Stimulated activated CD8-positive, alpha-beta memory T cell treated with anti-CD3 and anti-CD28 coated beads, Interleukin-4, amount 100 ng/mL, for 1 hour (primary cell): ENCODE results near the gene IGF2BP3.
"Not testable (repeated sequence)": the region's sequence is repeated elsewhere in the genome, so short reads cannot be mapped to it uniquely, and the experiment has no call there.

Source experiments
- DNase-seq, 2 donors: peaks; one replicate each; pipeline ENCODE4 v3.0.0-alpha.2; 2020; ENCODE audit warnings: low read depth in 2 of 2, low spot score in 1 of 2

Gene IGF2BP3

GRCh38 chr7:23426876-23427275, 43.4 kb downstream of the IGF2BP3 start:
- DNase-seq = no peak

- DNase-seq = no peak
Observed at GRCh38 chr7:23422909-23423308, 47.4 kb downstream of the IGF2BP3 start.

- DNase-seq = no peak
Observed at GRCh38 chr7:23422384-23422783, 47.9 kb downstream of the IGF2BP3 start.

DNA sequence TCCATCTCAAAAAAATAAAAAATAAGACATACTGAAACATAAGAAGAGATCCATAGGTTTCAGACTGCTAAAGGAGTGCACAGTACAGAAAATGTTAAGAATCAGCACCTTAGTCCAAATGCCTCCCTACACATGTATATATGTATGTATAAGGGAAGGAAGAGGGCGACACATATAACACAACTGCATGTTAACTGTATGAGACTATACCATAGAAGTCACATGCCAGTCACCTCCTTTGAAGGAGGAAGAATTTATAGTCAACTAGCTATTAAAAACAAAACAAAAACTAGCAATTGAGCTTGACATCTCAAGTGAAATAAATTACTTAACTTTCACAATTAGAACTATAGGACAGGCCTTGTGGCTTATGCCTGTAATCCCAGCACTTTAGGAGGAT, 50.4 kb downstream of the IGF2BP3 start:
- no peak for DNase-seq

DNA sequence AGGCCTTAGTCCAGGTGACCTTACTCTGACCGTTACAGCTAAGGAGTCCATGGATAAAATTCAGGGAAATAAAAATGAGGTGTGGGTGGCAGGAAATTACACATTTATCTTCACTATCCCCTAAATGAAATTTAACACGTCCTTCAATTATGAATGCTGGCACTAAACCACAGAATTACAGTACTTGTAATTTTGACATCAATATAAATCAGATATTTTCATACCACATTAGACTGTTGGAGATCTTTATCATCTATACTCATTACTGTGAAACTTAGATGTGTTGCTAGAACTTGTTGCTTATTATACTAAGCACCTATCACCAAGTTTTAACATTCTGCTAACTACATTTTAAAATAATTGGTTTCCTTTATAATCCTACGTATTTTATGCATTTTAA, 51.1 kb downstream of the IGF2BP3 start:
- DNase-seq = no peak

GRCh38 chr7:23418046-23418445, 52.2 kb downstream of the IGF2BP3 start:
- no peak for DNase-seq

GRCh38 chr7:23415198-23415597, 55.1 kb downstream of the IGF2BP3 start:
- no peak for DNase-seq

DNA sequence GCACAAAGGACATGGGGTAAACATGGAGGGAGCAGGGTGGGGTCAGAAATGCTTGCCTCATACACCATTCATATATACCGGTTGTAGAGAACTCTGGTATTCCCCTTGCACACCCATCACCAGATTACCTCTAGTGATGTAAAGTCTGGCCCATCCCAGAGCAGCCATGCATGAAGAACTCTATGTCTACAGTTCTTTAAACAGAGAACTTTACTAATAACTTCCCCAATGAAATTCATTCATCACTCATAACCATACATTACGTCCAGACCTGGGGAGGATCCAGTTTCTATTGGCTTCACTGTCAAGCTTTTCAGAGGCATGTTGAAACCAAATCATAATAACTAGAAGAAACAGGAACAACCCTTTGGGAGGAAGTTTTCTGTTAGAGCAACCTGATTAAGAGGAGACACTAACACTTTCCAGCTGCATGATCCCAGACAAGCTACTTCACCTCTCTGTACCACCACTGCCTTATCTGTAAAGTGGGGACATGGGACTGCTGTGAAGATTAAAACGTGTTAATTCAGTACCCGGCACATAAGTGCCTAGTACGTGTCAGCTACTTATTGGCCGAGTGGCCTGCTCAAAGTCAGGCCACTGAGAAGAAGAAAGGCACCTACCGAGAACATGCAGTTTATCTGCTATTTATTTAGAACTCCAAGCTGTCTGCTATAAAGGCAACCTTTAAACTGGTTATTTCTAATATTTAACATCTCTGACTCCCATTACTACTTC, 59.7 kb downstream of the IGF2BP3 start:
- no peak for DNase-seq

GRCh38 chr7:23406564-23406963, 63.7 kb downstream of the IGF2BP3 start:
- not testable (repeated sequence) for DNase-seq

- no peak for DNase-seq
Observed at GRCh38 chr7:23405240-23405618, 65.1 kb downstream of the IGF2BP3 start.

GRCh38 chr7:23404546-23405239, 65.6 kb downstream of the IGF2BP3 start:
- DNase-seq = no peak

DNA sequence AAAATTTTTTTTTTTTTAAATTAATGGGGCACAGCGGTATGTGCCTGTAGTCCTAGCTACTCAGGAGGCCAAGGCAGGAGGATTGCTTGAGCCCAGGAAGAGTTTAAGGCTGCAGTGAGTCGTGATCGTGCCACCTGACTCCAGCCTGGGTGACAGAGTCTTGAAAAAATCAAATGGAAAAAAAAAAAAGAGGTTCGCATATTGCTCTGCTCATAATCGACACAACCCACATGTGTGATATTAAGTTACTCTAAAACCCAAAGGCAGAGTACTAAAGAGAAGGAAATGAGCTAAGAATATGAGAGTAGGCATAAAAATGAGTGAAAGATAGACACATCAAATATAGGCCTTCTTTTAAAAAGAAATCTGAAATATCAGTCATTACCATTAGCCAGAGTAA, 66.3 kb downstream of the IGF2BP3 start:
- no peak for DNase-seq

GRCh38 chr7:23398090-23398489, 72.2 kb downstream of the IGF2BP3 start:
- not testable (repeated sequence) for DNase-seq

DNA sequence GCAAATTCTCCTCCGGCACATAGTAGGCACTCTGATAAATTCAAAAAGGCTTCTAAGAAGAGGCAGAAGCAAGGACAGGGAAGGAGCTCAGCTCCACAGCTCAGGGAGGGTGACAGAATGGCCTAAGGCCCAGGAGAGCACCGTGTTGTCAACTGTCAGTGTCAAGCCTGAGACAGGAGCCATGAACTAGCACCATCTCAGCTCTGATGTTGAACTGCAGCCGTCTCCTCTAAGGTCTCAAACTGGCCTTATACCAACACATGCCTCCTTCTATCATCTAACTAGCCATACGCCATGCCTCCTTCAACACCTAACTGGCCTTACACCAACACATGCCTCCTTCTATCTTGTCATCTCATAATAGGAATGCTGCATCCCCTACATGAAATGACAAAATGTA, 73.0 kb downstream of the IGF2BP3 start:
- no peak for DNase-seq

- no peak for DNase-seq
Observed at GRCh38 chr7:23396222-23397015, 73.9 kb downstream of the IGF2BP3 start.

DNA sequence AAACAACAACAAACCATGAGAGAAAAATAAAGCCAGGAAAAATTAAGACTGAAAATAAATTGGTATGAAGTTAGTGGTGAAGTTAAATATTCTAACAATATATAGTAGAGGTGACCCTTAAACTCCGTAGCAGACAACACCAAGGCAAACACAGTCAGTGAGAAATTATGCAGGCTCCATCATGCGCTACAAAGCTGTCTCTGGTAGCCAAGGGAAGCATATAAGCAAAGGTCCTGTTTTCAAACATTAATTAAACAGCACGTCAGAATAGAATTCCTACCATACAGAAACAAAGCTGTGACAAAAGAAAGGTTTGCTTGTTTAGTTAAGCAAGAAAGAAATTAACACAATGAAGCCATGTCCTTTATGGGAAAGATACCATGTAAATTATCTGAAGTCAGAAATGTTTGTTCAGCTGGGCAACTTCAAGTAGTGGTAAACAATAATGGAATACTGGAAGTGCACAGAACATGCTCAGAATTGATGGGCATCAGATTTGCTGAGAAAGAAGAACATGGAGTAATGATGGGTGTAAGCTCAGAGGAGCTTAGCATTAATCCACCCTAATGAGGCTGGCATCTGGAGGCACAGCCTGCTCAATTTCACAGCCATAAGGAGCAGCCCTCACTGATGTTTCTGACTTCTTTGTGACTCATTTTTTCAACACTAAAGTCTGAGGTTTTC, 75.7 kb downstream of the IGF2BP3 start:
- no peak for DNase-seq

DNA sequence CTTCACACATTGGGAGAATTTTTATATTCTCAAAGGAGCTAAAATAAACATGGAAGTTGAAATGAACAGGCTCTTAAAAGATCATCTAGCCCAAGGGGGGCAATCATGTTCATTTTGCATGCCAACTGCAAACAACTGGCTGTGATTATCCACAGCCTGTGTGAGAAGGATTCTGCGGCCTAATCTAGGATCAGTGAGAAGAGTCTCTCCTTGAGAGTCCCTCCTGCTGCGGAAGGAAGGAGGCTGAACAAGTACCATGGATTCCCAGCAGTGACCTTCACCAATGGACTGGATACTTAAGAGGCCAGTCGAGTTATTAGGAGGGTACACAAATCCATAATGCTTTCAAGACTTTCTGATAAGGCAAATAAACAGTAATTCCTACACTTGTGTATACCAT, 76.7 kb downstream of the IGF2BP3 start:
- DNase-seq = no peak

DNA sequence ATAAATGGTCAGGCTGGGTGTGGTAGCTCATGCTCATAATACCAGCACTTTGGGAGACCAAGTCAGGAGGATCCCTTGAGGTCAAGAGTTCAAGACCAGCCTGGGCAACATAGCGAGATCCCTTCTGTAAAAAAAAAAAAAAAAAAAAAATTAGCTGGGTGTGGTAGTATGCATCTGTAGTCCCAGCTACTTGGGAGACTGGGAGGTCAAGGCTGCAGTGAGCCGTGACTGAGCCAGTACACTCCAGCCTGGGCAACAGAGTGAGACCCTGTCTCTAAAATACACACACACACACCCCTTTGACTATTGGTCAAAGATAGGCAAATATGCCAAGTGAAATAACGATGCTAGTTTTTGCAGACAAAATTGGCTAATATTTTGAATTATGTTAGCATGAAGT, 80.6 kb downstream of the IGF2BP3 start:
- no peak for DNase-seq

DNA sequence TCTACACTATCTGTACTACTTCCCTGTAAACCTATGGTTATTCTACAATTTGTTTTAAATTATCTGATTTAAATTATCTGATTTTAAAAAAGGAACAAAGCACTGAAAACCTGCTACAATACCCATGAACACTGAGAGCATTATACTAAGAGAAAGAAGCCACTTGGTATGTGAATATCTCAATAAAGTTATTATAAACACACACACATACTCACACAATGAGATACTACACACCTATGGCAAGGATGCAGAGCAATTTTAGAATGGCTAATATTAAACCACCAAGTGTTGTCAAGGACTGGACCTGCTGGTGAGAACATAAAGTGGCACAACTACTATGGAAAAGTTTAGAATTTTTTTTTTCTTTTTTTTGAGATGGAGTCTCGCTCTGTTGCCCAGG, 82.7 kb downstream of the IGF2BP3 start:
- DNase-seq = no peak

- no peak for DNase-seq
Observed at GRCh38 chr7:23385140-23385539, 85.2 kb downstream of the IGF2BP3 start.

GRCh38 chr7:23383225-23383624, 87.1 kb downstream of the IGF2BP3 start:
- DNase-seq = no peak
